A375 (cell line): ENCODE data around the gene ACADS. TPM values are rescaled to one million over a fixed set of nuclear protein-coding genes. Genes with fewer than 3 reads are reported as not detected.

Source experiments
- total RNA-seq: library from RNA; depleted of rRNA; stranded (reverse); fragments of >200 nt; shearing (Covaris generic); gene quantifications from 2 replicates; pipeline ENCODE4 v1.2.3, GENCODE V29; 2014; rRNA removed

The ACADS gene, protein sequence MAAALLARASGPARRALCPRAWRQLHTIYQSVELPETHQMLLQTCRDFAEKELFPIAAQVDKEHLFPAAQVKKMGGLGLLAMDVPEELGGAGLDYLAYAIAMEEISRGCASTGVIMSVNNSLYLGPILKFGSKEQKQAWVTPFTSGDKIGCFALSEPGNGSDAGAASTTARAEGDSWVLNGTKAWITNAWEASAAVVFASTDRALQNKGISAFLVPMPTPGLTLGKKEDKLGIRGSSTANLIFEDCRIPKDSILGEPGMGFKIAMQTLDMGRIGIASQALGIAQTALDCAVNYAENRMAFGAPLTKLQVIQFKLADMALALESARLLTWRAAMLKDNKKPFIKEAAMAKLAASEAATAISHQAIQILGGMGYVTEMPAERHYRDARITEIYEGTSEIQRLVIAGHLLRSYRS
- 11.9 and 12.7 TPM in 2 replicates for total RNA-seq

DNA sequence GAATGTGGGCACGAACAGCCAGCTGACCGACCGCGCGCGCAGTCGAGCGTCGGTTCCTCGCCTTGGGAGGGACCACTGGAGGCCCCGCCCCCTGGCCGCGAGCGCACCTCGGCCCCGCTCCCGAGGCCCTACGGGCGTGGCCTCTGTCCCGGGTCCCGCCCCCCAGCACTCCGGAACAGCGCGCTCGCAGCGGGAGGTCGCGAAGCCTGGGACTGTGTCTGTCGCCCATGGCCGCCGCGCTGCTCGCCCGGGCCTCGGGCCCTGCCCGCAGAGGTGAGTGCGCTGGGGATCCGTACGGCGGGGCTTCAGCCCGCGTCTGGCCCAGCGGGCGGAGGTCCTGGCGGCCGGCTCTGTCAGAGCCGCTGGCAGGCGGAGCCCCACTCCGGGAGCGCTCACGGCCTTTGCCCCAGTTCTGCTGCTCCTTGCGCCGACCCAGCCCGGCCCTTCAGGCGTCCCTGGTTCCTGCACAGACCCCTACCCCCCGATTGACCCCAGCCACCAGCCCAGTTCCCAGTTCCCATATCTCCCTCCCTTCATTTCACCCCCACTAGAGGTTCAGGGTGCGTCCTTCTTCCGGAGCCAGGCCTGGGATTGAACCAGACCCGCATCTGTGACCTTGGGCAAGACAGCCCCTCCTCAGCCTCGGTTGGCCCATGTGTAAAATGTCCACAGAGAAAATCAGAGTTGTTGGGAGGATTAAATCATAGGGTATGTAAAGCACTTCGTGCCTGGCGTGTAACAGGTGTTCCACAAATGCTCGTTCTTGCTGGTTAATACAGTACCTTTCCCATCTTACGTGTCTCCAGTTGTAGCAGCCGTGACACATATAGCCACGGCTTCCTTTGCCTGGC, at the start of gene ACADS:
Gene ACADS, plus strand, starts transcription at position 168 of the 851 bp plus-strand sequence. Its CDS starts 60 bp downstream, at position 228.

DNA sequence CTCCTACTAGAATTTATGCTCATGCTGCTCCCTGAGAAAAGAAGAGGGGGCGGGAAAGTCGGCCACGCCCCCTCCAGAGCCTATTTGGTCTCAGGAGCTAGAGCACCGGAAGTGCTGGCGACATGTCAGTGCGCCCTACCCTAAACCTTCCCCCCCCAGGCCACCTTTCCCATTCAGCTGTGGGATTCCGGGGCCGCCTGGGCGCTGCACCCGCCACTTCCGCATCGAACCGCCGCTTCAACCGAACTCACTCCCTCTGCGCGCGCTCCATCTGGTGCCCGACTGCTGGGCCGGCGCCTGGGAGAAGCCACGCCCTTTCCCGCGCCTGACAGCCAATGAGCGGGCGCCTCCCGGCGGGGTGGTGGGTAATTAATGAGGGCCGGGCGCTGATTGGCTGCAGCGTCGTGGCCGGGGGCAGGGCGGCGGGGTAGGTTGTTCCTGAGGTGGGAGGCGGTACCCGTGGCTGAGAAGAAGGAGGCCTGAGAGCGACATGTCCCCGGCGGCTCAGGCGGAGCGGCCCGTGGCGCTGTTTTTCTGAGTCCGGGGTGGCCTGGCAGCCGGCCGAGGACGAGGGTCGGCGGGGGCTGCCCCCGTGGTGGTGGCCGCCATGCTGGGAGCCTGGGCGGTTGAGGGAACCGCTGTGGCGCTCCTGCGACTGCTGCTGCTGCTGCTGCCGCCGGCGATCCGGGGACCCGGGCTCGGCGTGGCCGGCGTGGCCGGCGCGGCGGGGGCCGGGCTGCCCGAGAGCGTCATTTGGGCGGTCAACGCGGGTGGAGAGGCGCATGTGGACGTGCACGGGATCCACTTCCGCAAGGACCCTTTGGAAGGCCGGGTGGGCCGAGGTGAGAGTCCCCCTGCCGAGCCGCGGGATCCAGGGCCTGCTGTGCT, 38.7 kb upstream of the ACADS start, which contains the start of gene MLEC:
Gene MLEC, plus strand, starts transcription at position 460 of the 888 bp plus-strand sequence. Its CDS starts 148 bp downstream, at position 608.

DNA sequence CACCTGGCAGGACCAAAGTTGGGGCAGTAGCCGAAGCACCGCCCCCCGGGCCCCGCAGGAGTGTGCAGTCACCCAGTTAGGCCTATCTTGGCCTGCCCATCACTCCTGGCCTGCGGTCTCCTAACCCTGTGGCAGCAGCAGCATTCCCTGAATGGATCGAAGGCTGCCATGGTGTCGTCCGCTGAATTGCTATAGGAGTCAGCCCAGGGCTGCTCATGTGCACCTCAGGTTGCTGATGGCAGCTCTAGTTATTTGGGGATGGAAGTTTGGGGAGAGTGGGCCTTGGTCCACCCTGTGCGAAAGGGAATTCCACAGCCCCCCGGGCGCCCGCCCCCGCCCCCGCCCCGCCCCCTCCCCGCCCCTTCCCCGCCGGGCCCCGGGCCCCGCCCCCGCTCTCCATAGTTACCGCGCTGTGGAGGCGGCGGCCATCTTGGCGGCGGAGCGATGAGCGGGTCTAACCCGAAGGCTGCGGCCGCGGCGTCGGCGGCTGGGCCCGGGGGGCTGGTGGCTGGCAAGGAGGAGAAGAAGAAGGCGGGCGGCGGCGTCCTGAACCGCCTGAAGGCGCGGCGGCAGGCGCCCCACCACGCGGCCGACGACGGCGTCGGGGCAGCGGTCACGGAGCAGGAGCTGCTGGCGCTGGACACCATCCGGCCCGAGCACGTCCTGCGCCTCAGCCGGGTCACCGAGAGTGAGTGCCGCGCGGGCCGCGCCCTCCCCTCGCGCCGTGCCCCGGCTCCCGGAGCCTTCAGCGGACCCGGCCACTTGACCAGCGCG, 15.4 kb upstream of the ACADS start, which contains the start of gene UNC119B:
Gene UNC119B, plus strand, starts transcription at position 428 of the 774 bp plus-strand sequence. Its CDS starts 17 bp downstream, at position 445.

Other genes starting within 250 kb of the ACADS start
- 261 and 283 TPM in 2 replicates for gene DYNLL1, start 229.7 kb upstream of the ACADS start, total RNA-seq
- gene COQ5, start 196.7 kb upstream of the ACADS start, total RNA-seq = 35.6 and 40.7 TPM in 2 replicates
- gene RNF10, start 191.5 kb upstream of the ACADS start, total RNA-seq = 45.1 and 59.2 TPM in 2 replicates
- gene POP5, start 144.4 kb upstream of the ACADS start, total RNA-seq = 70.6 and 71.3 TPM in 2 replicates
- not detected in 2 replicates for gene CABP1, start 85.2 kb upstream of the ACADS start, total RNA-seq
- gene MLEC, start 38.7 kb upstream of the ACADS start, total RNA-seq = 79.1 and 82.7 TPM in 2 replicates
- gene UNC119B, start 15.4 kb upstream of the ACADS start, total RNA-seq = 19.3 and 26.3 TPM in 2 replicates
- 8.7 and 9.3 TPM in 2 replicates for gene SPPL3, start 178.5 kb downstream of the ACADS start, total RNA-seq